H9 (cell line): ENCODE results near the gene SLC39A1. TPM values are rescaled to one million over a fixed set of nuclear protein-coding genes. Genes with fewer than 3 reads are reported as not detected.

ENCODE experiments used
- DNase-seq: peaks from one replicate; pipeline ENCODE4 v3.0.0-alpha.2; 2017
- H2AFZ ChIP-seq: one replicate; pipeline ENCODE4 v1.6.1; 2013; ENCODE audit warnings: mild to moderate bottlenecking, low read length, control low read depth, moderate library complexity
- H2AK5ac ChIP-seq: 2 replicates; pipeline ENCODE4 v1.6.1; 2013; ENCODE audit warnings: low read length, control low read depth, mixed read lengths; ENCODE audit not compliant: insufficient read length
- H2BK120ac ChIP-seq: one replicate; pipeline ENCODE4 v1.6.1; 2013; ENCODE audit warnings: low read depth, mild to moderate bottlenecking, low read length, control low read depth, inconsistent platforms; ENCODE audit not compliant: poor library complexity, severe bottlenecking
- H2BK12ac ChIP-seq: 2 replicates; pipeline ENCODE4 v1.6.1; 2013; ENCODE audit warnings: low read length, control low read depth, mixed read lengths, low read depth; ENCODE audit not compliant: insufficient read length
- H2BK15ac ChIP-seq: 2 replicates; pipeline ENCODE4 v1.6.1; 2013; ENCODE audit warnings: low read depth, low read length, control low read depth
- H2BK20ac ChIP-seq: one replicate; pipeline ENCODE4 v1.6.1; 2013; ENCODE audit warnings: low read depth, mild to moderate bottlenecking, low read length, control low read depth, inconsistent platforms; ENCODE audit not compliant: poor library complexity, severe bottlenecking
- H2BK5ac ChIP-seq: 2 replicates; pipeline ENCODE4 v1.6.1; 2013; ENCODE audit warnings: low read length, control low read depth, mixed read lengths; ENCODE audit not compliant: insufficient read length
- H3K14ac ChIP-seq: 2 replicates; pipeline ENCODE4 v1.6.1; 2013; ENCODE audit warnings: low read length, control low read depth; ENCODE audit not compliant: insufficient read depth
- H3K18ac ChIP-seq: 2 replicates; pipeline ENCODE4 v1.6.1; 2013; ENCODE audit warnings: low read depth, mild to moderate bottlenecking, mixed read lengths, low read length, control low read depth; ENCODE audit not compliant: insufficient read length
- H3K23ac ChIP-seq: 2 replicates; pipeline ENCODE4 v1.6.1; 2013; ENCODE audit warnings: low read length, control low read depth, mixed read lengths, low read depth; ENCODE audit not compliant: insufficient read length
- H3K23me2 ChIP-seq: 2 replicates; pipeline ENCODE4 v1.6.1; 2013; ENCODE audit warnings: low read depth, mild to moderate bottlenecking, mixed read lengths, low read length, control low read depth; ENCODE audit not compliant: insufficient read length, poor library complexity, severe bottlenecking
- H3K27ac ChIP-seq: 2 replicates; pipeline ENCODE4 v1.5.1; 2013; ENCODE audit warnings: low read length, control low read depth, mixed read lengths, low read depth; ENCODE audit not compliant: insufficient read length
- H3K27me3 ChIP-seq: 2 replicates; pipeline ENCODE4 v1.6.1; 2013; ENCODE audit warnings: low read length, control low read depth, inconsistent platforms; ENCODE audit not compliant: insufficient read depth
- H3K4ac ChIP-seq: 2 replicates; pipeline ENCODE4 v1.6.1; 2013; ENCODE audit warnings: low read depth, mild to moderate bottlenecking, control low read depth, inconsistent platforms, low read length, moderate library complexity
- H3K4me1 ChIP-seq: 2 replicates; pipeline ENCODE4 v1.6.1; 2013; ENCODE audit warnings: low read length, control low read depth, inconsistent platforms; ENCODE audit not compliant: insufficient read depth
- H3K4me2 ChIP-seq: 2 replicates; pipeline ENCODE4 v1.6.1; 2013; ENCODE audit warnings: low read length, control low read depth, mixed read lengths; ENCODE audit not compliant: insufficient read length, insufficient read depth
- H3K56ac ChIP-seq: 2 replicates; pipeline ENCODE4 v1.6.1; 2013; ENCODE audit warnings: low read depth, mild to moderate bottlenecking, mixed read lengths, low read length, control low read depth; ENCODE audit not compliant: insufficient read length
- H3K79me1 ChIP-seq: 2 replicates; pipeline ENCODE4 v1.6.1; 2013; ENCODE audit warnings: low read depth, mild to moderate bottlenecking, moderate library complexity, low read length, control low read depth, inconsistent platforms; ENCODE audit not compliant: insufficient read depth, poor library complexity, severe bottlenecking
- H3K79me2 ChIP-seq: 2 replicates; pipeline ENCODE4 v1.6.1; 2013; ENCODE audit warnings: low read length, control low read depth, inconsistent platforms; ENCODE audit not compliant: insufficient read depth
- H3K9ac ChIP-seq: 2 replicates; pipeline ENCODE4 v1.6.1; 2013; ENCODE audit warnings: low read length, control low read depth, mixed read lengths; ENCODE audit not compliant: insufficient read length; ENCODE audit errors: extremely low read depth
- H3K9me3 ChIP-seq: one replicate; pipeline ENCODE4 v1.6.1; 2013; ENCODE audit warnings: low read depth, low read length, inconsistent platforms; ENCODE audit not compliant: control insufficient read depth
- H3T11ph ChIP-seq: one replicate; pipeline ENCODE4 v1.6.1; 2013; ENCODE audit warnings: mild to moderate bottlenecking, low read length, control low read depth, inconsistent platforms
- H4K20me1 ChIP-seq: one replicate; pipeline ENCODE4 v1.6.1; 2013; ENCODE audit not compliant: control insufficient read depth, insufficient read length, insufficient read depth
- H4K5ac ChIP-seq: 2 replicates; pipeline ENCODE4 v1.6.1; 2013; ENCODE audit warnings: low read depth, mild to moderate bottlenecking, mixed read lengths, low read length, control low read depth; ENCODE audit not compliant: insufficient read length
- H4K8ac ChIP-seq: replicated peaks from 2 replicates; pipeline ENCODE4 v1.6.1; 2013; ENCODE audit warnings: low read length, control low read depth, mixed read lengths, low read depth; ENCODE audit not compliant: insufficient read length
- H4K91ac ChIP-seq: 2 replicates; pipeline ENCODE4 v1.6.1; 2013; ENCODE audit warnings: low read depth, mild to moderate bottlenecking, moderate library complexity, mixed read lengths, low read length, control low read depth; ENCODE audit not compliant: insufficient read length
- H3K27ac Mint-ChIP-seq, 3 experiments: 2 replicates in 2 of 3; 3 replicates in 1 of 3; pipeline ENCODE4 v1.8.0; 2020 to 2021; ENCODE audit warnings: mixed read lengths in 3 of 3, mild to moderate bottlenecking in 1 of 3, moderate library complexity in 1 of 3
- H3K27me3 Mint-ChIP-seq: 2 replicates; pipeline ENCODE4 v1.8.0; 2021; ENCODE audit warnings: low read depth, mild to moderate bottlenecking, moderate library complexity, mixed read lengths
- H3K36me3 Mint-ChIP-seq, 3 experiments: 2 replicates in 2 of 3; 3 replicates in 1 of 3; pipeline ENCODE4 v1.8.0; 2020 to 2021; ENCODE audit warnings: low read depth in 3 of 3, mixed read lengths in 3 of 3; ENCODE audit not compliant: insufficient read depth in 1 of 3
- H3K4me1 Mint-ChIP-seq, 2 experiments: 2 replicates each; pipeline ENCODE4 v1.8.0; 2020; ENCODE audit warnings: mixed read lengths in 2 of 2
- H3K4me3 Mint-ChIP-seq, 2 experiments: 2 replicates in 1 of 2; 3 replicates in 1 of 2; pipeline ENCODE4 v1.8.0; 2020 to 2021; ENCODE audit warnings: mild to moderate bottlenecking in 2 of 2, mixed read lengths in 2 of 2, moderate library complexity in 1 of 2
- H3K9me3 Mint-ChIP-seq, 2 experiments: 2 replicates in 1 of 2; 3 replicates in 1 of 2; pipeline ENCODE4 v1.8.0; 2020; ENCODE audit warnings: mild to moderate bottlenecking in 2 of 2, mixed read lengths in 2 of 2, moderate library complexity in 1 of 2
- CTCF ChIP-seq: fragments of 200-600 bp; sonication (generic); conservative IDR thresholded peaks from 3 replicates; pipeline ENCODE4 v1.8.0; 2021; ENCODE audit warnings: antibody characterized with exemption, mild to moderate bottlenecking
- WGBS: extraction: QIAGEN DNeasy Blood & Tissue Kit; methylation state at CpG from one replicate; pipeline ENCODE4 v1.1.7; 2013; ENCODE audit warnings: missing lambda C conversion rate, low lambda C conversion rate, mixed read lengths; ENCODE audit not compliant: insufficient read length; ENCODE audit errors: extremely low coverage; 5-methylcytosine and 5-hydroxymethylcytosine counted together
- total RNA-seq: library from RNA; stranded (reverse); gene quantifications from 2 replicates; pipeline ENCODE4 v1.2.1, GENCODE V29; 2021

The SLC39A1 gene
- total RNA-seq, 1 experiment from 2014 or later: 161 TPM

DNA sequence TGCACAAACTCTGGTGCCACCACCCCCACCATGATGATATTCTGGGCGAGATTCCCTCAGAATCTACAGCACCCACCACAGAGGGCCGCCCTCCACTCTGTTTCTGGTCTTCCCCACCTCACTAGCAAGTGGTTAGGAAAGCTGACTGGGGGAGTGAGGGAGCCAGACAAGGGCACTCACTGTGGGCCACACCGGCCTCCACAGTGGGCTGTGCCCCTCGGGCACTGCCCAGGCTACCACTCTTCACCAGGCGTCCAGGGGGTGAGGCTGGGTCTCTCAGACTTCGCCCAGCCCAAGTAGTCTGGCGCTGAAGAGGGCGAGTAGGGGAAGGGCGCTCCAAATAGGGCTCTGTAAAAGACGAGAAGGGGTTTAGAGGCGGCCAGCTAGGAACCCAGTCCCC, 29.4 kb downstream of the SLC39A1 start:
- no peak overlapping the region for H3K18ac ChIP-seq
- no peak for DNase-seq
- no peaks in the 10 kb centered on the region for H3K4me1 Mint-ChIP-seq
- no peaks in the 10 kb centered on the region for H3K27me3 ChIP-seq
- WGBS: no CpG with 5 or more reads among the region's 11 CpGs
- no peak overlapping the region for H2AK5ac ChIP-seq
- no peak overlapping the region for H2BK5ac ChIP-seq
- H2AFZ ChIP-seq: no peak overlapping the region
- no peak overlapping the region for H2BK120ac ChIP-seq
- H3K14ac ChIP-seq: no peak overlapping the region
- peaks cover 44 to 76% (median 69%) of the 10 kb centered on the region in 3 experiments for H3K36me3 Mint-ChIP-seq
- no peaks in the 10 kb centered on the region for H3K9me3 ChIP-seq
- H3K27ac Mint-ChIP-seq: no peak overlapping the region; a peak in 1 of 7 replicates
- no peak overlapping the region for H4K8ac ChIP-seq
- H4K5ac ChIP-seq: no peak overlapping the region
- no peaks in the 10 kb centered on the region for H3K4me1 ChIP-seq
- no peaks in the 10 kb centered on the region for H3K23me2 ChIP-seq
- no peaks in the 10 kb centered on the region for H3K27me3 Mint-ChIP-seq
- no peak overlapping the region; a peak in 1 of 5 replicates for H3K4me3 Mint-ChIP-seq
- H3K79me1 ChIP-seq: no peaks in the 10 kb centered on the region
- no peak overlapping the region for H3K9ac ChIP-seq
- no peaks in the 10 kb centered on the region for H3K79me2 ChIP-seq
- H3K4ac ChIP-seq: no peak overlapping the region
- no peak overlapping the region for H3K4me2 ChIP-seq
- no peak overlapping the region for H2BK12ac ChIP-seq
- H3T11ph ChIP-seq: no peak overlapping the region
- H3K9me3 Mint-ChIP-seq: no peaks in the 10 kb centered on the region
- no peak overlapping the region for H4K91ac ChIP-seq
- no peak overlapping the region for H2BK15ac ChIP-seq
- H4K20me1 ChIP-seq: peaks cover 3% of the 10 kb centered on the region
- H3K27ac ChIP-seq: no peak overlapping the region
- no peak for TF ChIP-seq CTCF
- H3K23ac ChIP-seq: no peak overlapping the region
- no peak overlapping the region for H2BK20ac ChIP-seq
- no peak overlapping the region for H3K56ac ChIP-seq
